Measurements from ENCODE around the gene CDH4. TPM values are rescaled to one million over a fixed set of nuclear protein-coding genes. Genes with fewer than 3 reads are reported as not detected.

CDH4 gene
- polyA plus RNA-seq, 1 donor (not counting 4 experiments of a cell fraction or from before 2014, with no cell fraction given) = 2.2 TPM

DNA sequence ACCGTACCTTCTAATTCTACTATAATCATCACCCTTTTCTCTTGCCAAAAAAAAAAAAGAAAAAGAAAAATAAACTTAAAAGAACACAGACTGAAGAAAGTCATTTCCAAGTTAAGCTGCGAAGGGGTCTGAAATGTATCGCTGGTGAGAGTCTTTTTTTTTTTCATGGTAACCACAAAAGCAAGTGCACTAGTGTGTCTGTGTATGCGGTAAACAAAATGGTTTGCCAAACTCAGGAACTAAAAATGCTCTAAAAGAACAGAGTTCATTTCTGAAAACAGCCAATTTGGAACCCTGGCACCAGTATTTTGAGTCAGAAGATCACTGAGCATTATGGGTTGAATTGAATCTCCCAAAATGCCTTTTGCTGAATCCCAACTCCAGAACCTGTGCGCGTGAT, 46.6 kb downstream of the CDH4 start:
- Histone ChIP-seq H3K4me2 (ENCODE audit: control insufficient read depth, extremely low read depth, insufficient read depth, low read depth, low read length) (no peak overlapping the region), H3K79me2 (ENCODE audit: control insufficient read depth, insufficient read depth, low read length) (peaks cover 11% of the 10 kb centered on the region), H3K4me3 (ENCODE audit: control insufficient read depth in 2 of 3, extremely low read depth in 1 of 3, insufficient read depth in 2 of 3, low read depth in 1 of 3, low read length in 3 of 3) (no peak overlapping the region), H4K20me1 (ENCODE audit: control insufficient read depth, extremely low read depth, insufficient read depth, low read length) (peaks cover 24% of the 10 kb centered on the region), H3K9me1 (ENCODE audit: control insufficient read depth, extremely low read depth, insufficient read depth, low read length) (peaks cover 2% of the 10 kb centered on the region), H3K9ac (ENCODE audit: control insufficient read depth, extremely low read depth, insufficient read depth, low read length) (no peak overlapping the region), H3K27ac (ENCODE audit: control insufficient read depth, insufficient read depth, low read length) (no peak overlapping the region), H3K27me3 (ENCODE audit: control insufficient read depth, extremely low read depth, insufficient read depth, low read length) (no peaks in the 10 kb centered on the region), H3K4me1 (ENCODE audit: control insufficient read depth, extremely low read depth, insufficient read depth, low read length) (peaks cover 11% of the 10 kb centered on the region), H3K9me3 (ENCODE audit: control insufficient read depth, low read depth, low read length) (no peaks in the 10 kb centered on the region), H2AFZ (ENCODE audit: control insufficient read depth, low read length) (no peak overlapping the region), H3K36me3 (ENCODE audit: control insufficient read depth in 2 of 2, extremely low read depth in 1 of 2, insufficient read depth in 2 of 2, low read length in 2 of 2) (no peaks in the 10 kb centered on the region)
- TF ChIP-seq EZH2 (IDR thresholded peaks at IDR 0.05; ENCODE audit: low read length) = no peak
- TF ChIP-seq, protein P1, sequence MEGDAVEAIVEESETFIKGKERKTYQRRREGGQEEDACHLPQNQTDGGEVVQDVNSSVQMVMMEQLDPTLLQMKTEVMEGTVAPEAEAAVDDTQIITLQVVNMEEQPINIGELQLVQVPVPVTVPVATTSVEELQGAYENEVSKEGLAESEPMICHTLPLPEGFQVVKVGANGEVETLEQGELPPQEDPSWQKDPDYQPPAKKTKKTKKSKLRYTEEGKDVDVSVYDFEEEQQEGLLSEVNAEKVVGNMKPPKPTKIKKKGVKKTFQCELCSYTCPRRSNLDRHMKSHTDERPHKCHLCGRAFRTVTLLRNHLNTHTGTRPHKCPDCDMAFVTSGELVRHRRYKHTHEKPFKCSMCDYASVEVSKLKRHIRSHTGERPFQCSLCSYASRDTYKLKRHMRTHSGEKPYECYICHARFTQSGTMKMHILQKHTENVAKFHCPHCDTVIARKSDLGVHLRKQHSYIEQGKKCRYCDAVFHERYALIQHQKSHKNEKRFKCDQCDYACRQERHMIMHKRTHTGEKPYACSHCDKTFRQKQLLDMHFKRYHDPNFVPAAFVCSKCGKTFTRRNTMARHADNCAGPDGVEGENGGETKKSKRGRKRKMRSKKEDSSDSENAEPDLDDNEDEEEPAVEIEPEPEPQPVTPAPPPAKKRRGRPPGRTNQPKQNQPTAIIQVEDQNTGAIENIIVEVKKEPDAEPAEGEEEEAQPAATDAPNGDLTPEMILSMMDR (optimal IDR thresholded peaks at IDR 0.05 in 1 of 3, IDR thresholded peaks at IDR 0.05 in 1 of 3, conservative IDR thresholded peaks at IDR 0.05 in 1 of 3; ENCODE audit: extremely low read depth in 1 of 3, insufficient read depth in 2 of 3, low read length in 3 of 3) = no peak
- no peak for FAIRE-seq
- dilution Hi-C loops (cut with MboI; ENCODE audit: extremely low pct_ligation_motif_present, low sequenced_read_pairs) = no loop called here
- DNase-seq (ENCODE audit: low read depth, low spot score) = no peak

DNA sequence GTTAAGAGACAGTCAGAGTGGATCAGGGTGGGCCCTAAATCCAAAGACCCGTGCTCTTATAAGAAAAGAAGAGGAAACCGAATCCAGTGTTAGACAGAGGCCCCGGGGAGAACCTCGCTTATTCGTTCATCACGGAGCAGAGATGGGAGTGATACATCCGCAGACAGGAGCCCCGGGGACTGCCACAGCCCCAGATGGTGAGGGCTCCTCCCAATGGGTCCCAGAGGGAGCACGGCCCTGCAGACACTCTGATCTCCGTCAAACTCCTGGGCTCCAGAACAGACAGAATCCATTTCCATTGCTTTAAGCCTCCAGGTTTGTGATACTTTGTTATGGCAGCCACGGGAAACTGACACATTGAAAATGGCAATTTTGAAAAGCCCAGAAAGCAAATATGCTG, 47.0 kb downstream of the CDH4 start:
- FAIRE-seq = no peak
- Histone ChIP-seq H3K27me3 (ENCODE audit: control insufficient read depth, extremely low read depth, insufficient read depth, low read length) (no peaks in the 10 kb centered on the region), H3K4me3 (ENCODE audit: control insufficient read depth in 2 of 3, extremely low read depth in 1 of 3, insufficient read depth in 2 of 3, low read depth in 1 of 3, low read length in 3 of 3) (no peak overlapping the region), H3K36me3 (ENCODE audit: control insufficient read depth in 2 of 2, extremely low read depth in 1 of 2, insufficient read depth in 2 of 2, low read length in 2 of 2) (no peaks in the 10 kb centered on the region), H4K20me1 (ENCODE audit: control insufficient read depth, extremely low read depth, insufficient read depth, low read length) (peaks cover 27% of the 10 kb centered on the region), H2AFZ (ENCODE audit: control insufficient read depth, low read length) (no peak overlapping the region), H3K9me1 (ENCODE audit: control insufficient read depth, extremely low read depth, insufficient read depth, low read length) (peaks cover 2% of the 10 kb centered on the region), H3K9me3 (ENCODE audit: control insufficient read depth, low read depth, low read length) (no peaks in the 10 kb centered on the region), H3K79me2 (ENCODE audit: control insufficient read depth, insufficient read depth, low read length) (peaks cover 11% of the 10 kb centered on the region), H3K4me2 (ENCODE audit: control insufficient read depth, extremely low read depth, insufficient read depth, low read depth, low read length) (no peak overlapping the region), H3K4me1 (ENCODE audit: control insufficient read depth, extremely low read depth, insufficient read depth, low read length) (peaks cover 11% of the 10 kb centered on the region), H3K9ac (ENCODE audit: control insufficient read depth, extremely low read depth, insufficient read depth, low read length) (no peak overlapping the region), H3K27ac (ENCODE audit: control insufficient read depth, insufficient read depth, low read length) (no peak overlapping the region)
- no peak for DNase-seq (ENCODE audit: low read depth, low spot score)
- TF ChIP-seq, protein P1 (optimal IDR thresholded peaks at IDR 0.05 in 1 of 3, IDR thresholded peaks at IDR 0.05 in 1 of 3, conservative IDR thresholded peaks at IDR 0.05 in 1 of 3; ENCODE audit: extremely low read depth in 1 of 3, insufficient read depth in 2 of 3, low read length in 3 of 3) = no peak
- no peak for TF ChIP-seq EZH2 (IDR thresholded peaks at IDR 0.05; ENCODE audit: low read length)
- dilution Hi-C loops (cut with MboI; ENCODE audit: extremely low pct_ligation_motif_present, low sequenced_read_pairs) = no loop called here

All from keratinocyte (primary cell).